Neuronal stem cell (in vitro differentiated cells): Measurements from ENCODE around the gene PHF21A.
"Not testable (repeated sequence)": the region's sequence is repeated elsewhere in the genome, so short reads cannot be mapped to it uniquely, and the experiment has no call there.

Source experiments
- DNase-seq: peaks from one replicate; pipeline ENCODE4 v3.0.0-alpha.2; 2013; ENCODE audit warnings: low spot score
- H2AFZ ChIP-seq: one replicate; pipeline ENCODE4 v1.6.1; 2013; ENCODE audit warnings: mild to moderate bottlenecking, low read length, inconsistent platforms
- H2AK5ac ChIP-seq: 2 replicates; pipeline ENCODE4 v1.6.1; 2013; ENCODE audit warnings: low read depth, mild to moderate bottlenecking, inconsistent platforms, low read length, moderate library complexity, mixed read lengths
- H2BK120ac ChIP-seq: 2 replicates; pipeline ENCODE4 v1.6.1; 2013; ENCODE audit warnings: low read depth, mild to moderate bottlenecking, inconsistent platforms, low read length, moderate library complexity, mixed read lengths
- H2BK12ac ChIP-seq: one replicate; pipeline ENCODE4 v1.6.1; 2013; ENCODE audit warnings: low read length, inconsistent platforms
- H2BK15ac ChIP-seq: 2 replicates; pipeline ENCODE4 v1.6.1; 2013; ENCODE audit warnings: mild to moderate bottlenecking, low read length, inconsistent platforms, mixed read lengths
- H2BK5ac ChIP-seq: one replicate; pipeline ENCODE4 v1.6.1; 2013; ENCODE audit warnings: inconsistent platforms, mild to moderate bottlenecking, low read length, moderate library complexity
- H3K14ac ChIP-seq: one replicate; pipeline ENCODE4 v1.6.1; 2013; ENCODE audit warnings: low read length, inconsistent platforms
- H3K18ac ChIP-seq: 2 replicates; pipeline ENCODE4 v1.6.1; 2013; ENCODE audit warnings: low read length, inconsistent platforms
- H3K23ac ChIP-seq: 2 replicates; pipeline ENCODE4 v1.6.1; 2013; ENCODE audit warnings: low read depth, mild to moderate bottlenecking, mixed read lengths, low read length, inconsistent platforms; ENCODE audit not compliant: poor library complexity
- H3K27ac ChIP-seq: replicated peaks from 3 replicates; pipeline ENCODE4 v1.5.1; 2013; ENCODE audit warnings: low read length, inconsistent platforms
- H3K27me3 ChIP-seq, 3 experiments: 2 replicates each; pipeline ENCODE4 v1.6.1; 2013; ENCODE audit warnings: low read length in 3 of 3, mild to moderate bottlenecking in 2 of 3, inconsistent platforms in 1 of 3, low read depth in 1 of 3, mixed read lengths in 1 of 3, moderate library complexity in 1 of 3; ENCODE audit not compliant: control insufficient read depth in 3 of 3, insufficient read depth in 3 of 3
- H3K36me3 ChIP-seq, 2 donors: replicated peaks in 1 of 2; 2 replicates each; pipeline ENCODE4 v1.6.1; 2013; ENCODE audit warnings: low read length in 2 of 2; ENCODE audit not compliant: control insufficient read depth in 2 of 2, insufficient read depth in 2 of 2
- H3K4ac ChIP-seq: 2 replicates; pipeline ENCODE4 v1.6.1; 2013; ENCODE audit warnings: inconsistent platforms, mild to moderate bottlenecking, low read length, moderate library complexity
- H3K4me1 ChIP-seq, 2 donors: 1 replicate in 1 of 2; 2 replicates in 1 of 2; pipeline ENCODE4 v1.6.1; 2013; ENCODE audit warnings: low read length in 2 of 2, low read depth in 1 of 2; ENCODE audit not compliant: control insufficient read depth in 2 of 2, insufficient read depth in 1 of 2
- H3K4me2 ChIP-seq: one replicate; pipeline ENCODE4 v1.6.1; 2013; ENCODE audit warnings: mild to moderate bottlenecking, low read length, inconsistent platforms; ENCODE audit not compliant: insufficient read depth, poor library complexity, severe bottlenecking
- H3K4me3 ChIP-seq, 2 donors: 2 replicates each; pipeline ENCODE4 v1.5.1; 2013; ENCODE audit warnings: low read length in 2 of 2, mild to moderate bottlenecking in 2 of 2, inconsistent platforms in 1 of 2, moderate library complexity in 1 of 2
- H3K79me1 ChIP-seq: one replicate; pipeline ENCODE4 v1.6.1; 2013; ENCODE audit warnings: low read depth, mild to moderate bottlenecking, inconsistent platforms, low read length, moderate library complexity
- H3K9ac ChIP-seq: one replicate; pipeline ENCODE4 v1.6.1; 2013; ENCODE audit warnings: mild to moderate bottlenecking, low read depth, low read length, inconsistent platforms; ENCODE audit not compliant: poor library complexity
- H3K9me3 ChIP-seq, 2 donors: replicated peaks in 1 of 2; 2 replicates each; pipeline versions ENCODE3 to v1.6.1; 2013; ENCODE audit warnings: low read length in 2 of 2, mild to moderate bottlenecking in 2 of 2, inconsistent platforms in 1 of 2, low read depth in 1 of 2, mixed read lengths in 1 of 2, moderate library complexity in 1 of 2; ENCODE audit not compliant: control insufficient read depth in 2 of 2, insufficient read depth in 1 of 2
- H4K8ac ChIP-seq: one replicate; pipeline ENCODE4 v1.6.1; 2013; ENCODE audit warnings: low read depth, mild to moderate bottlenecking, inconsistent platforms, low read length, moderate library complexity
- H4K91ac ChIP-seq: one replicate; pipeline ENCODE4 v1.6.1; 2013; ENCODE audit warnings: low read length, low read depth, mild to moderate bottlenecking, inconsistent platforms; ENCODE audit not compliant: poor library complexity
- WGBS, 2 donors: extraction: QIAGEN DNeasy Blood & Tissue Kit; methylation state at CpG; one replicate each; pipeline ENCODE4 v1.1.7; 2013; ENCODE audit warnings: missing lambda C conversion rate in 2 of 2, mixed read lengths in 1 of 2; ENCODE audit not compliant: insufficient read length in 2 of 2, insufficient replicate concordance in 1 of 2; ENCODE audit errors: extremely low coverage in 2 of 2; 5-methylcytosine and 5-hydroxymethylcytosine counted together

Gene PHF21A

DNA sequence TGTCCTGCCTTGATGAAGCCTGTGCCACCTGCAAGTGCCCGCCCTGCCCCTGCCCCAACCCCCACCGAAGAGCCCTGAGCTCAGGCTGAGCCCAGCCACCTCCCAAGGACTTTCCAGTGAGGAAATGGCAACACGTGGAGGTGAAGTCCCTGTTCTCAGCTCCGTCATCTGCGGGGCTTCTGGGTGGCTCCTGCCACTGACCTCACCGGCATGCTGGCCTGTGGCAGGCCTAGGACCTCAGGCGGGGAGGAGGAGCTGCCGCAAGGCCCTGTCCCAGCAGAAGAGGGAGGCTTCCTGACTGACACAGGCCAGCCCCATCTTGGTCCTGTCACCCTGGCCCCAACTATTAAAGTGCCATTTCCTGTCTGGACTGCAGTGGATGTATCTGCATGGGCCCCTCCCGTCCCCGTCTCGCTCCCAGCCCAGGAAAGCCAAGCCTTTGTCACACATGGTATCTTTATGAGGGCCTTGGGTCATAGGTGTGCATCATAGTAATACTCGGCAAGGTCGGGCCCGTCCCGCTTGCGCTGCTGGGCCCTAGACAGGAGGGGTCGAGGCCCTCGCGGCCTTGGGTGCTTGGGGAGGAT is 215.1 kb downstream of the PHF21A start:
- no CpG with 5 or more reads among the region's 19 CpGs for WGBS, 2 donors
- no peak overlapping the region for H2BK120ac ChIP-seq
- peak overlapping the region; percentile 47 for H3K14ac ChIP-seq
- H4K91ac ChIP-seq, result no peak overlapping the region
- H2AFZ ChIP-seq, result no peak overlapping the region
- no peak overlapping the region for H4K8ac ChIP-seq
- no peak overlapping the region for H3K4me3 ChIP-seq
- H3K27me3 ChIP-seq, result peaks cover 0 to under 1% (median 0%) of the 10 kb centered on the region in 3 experiments
- no peak overlapping the region for H3K27ac ChIP-seq
- H2BK12ac ChIP-seq, result no peak overlapping the region
- peaks cover 5 to 6% of the 10 kb centered on the region in 2 donors for H3K4me1 ChIP-seq
- no peak for DNase-seq
- H2BK15ac ChIP-seq, result no peak overlapping the region
- H3K23ac ChIP-seq, result peak overlapping the region; percentile 43
- H3K79me1 ChIP-seq, result no peaks in the 10 kb centered on the region
- no peak overlapping the region for H2BK5ac ChIP-seq
- no peak overlapping the region for H3K4ac ChIP-seq
- H3K36me3 ChIP-seq, result peaks cover 15 to 48% of the 10 kb centered on the region in 2 donors
- H3K9ac ChIP-seq, result no peak overlapping the region
- no peak overlapping the region for H3K18ac ChIP-seq
- H3K4me2 ChIP-seq, result no peak overlapping the region
- H2AK5ac ChIP-seq, result peak overlapping the region; percentile 56
- no peaks in the 10 kb centered on the region for H3K9me3 ChIP-seq

- H2AFZ ChIP-seq, H3K9ac ChIP-seq, H3K4me3 ChIP-seq, H4K91ac ChIP-seq, H3K4ac ChIP-seq, H2BK12ac ChIP-seq, H3K79me1 ChIP-seq, DNase-seq, H3K18ac ChIP-seq, H2AK5ac ChIP-seq, H3K27me3 ChIP-seq, H3K14ac ChIP-seq, H3K27ac ChIP-seq, H4K8ac ChIP-seq, H2BK5ac ChIP-seq, H3K4me2 ChIP-seq, H2BK15ac ChIP-seq, H3K23ac ChIP-seq, H2BK120ac ChIP-seq, H3K9me3 ChIP-seq: not testable (repeated sequence)
- WGBS, 2 donors, result no CpG with 5 or more reads among the region's 6 CpGs
- Histone ChIP-seq H3K4me1 (peaks cover 10 to 11% of the 10 kb centered on the region in 2 donors), H3K36me3 (peaks cover 15 to 42% of the 10 kb centered on the region in 2 donors)
Measured at GRCh38 chr11:45905576-45905975, 215.7 kb downstream of the PHF21A start.

DNA sequence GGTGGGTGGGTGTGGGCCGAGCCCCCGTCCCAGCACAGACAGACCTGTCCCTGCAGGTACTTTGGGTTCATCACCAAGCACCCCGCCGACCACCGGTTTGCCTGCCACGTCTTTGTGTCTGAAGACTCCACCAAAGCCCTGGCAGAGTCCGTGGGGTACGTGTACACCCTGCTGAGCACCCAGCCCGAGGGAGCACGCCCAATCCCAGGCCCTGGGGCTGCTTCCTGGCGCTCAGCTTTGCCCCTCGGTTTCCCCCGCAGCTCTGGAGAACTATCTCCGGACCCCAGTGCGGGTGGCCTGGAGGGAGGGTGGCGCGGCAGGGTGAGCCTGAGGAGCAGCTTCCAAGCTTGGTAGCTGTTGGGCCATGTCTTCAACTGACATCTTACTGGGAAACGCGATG is 216.2 kb downstream of the PHF21A start:
- no peak for DNase-seq
- Histone ChIP-seq H3K23ac (no peak overlapping the region), H2BK12ac (no peak overlapping the region), H3K79me1 (peaks cover 3% of the 10 kb centered on the region), H4K8ac (no peak overlapping the region), H4K91ac (no peak overlapping the region), H2BK120ac (no peak overlapping the region), H3K18ac (no peak overlapping the region), H3K9ac (no peak overlapping the region), H3K27me3 (peaks cover 0 to 7% (median 0%) of the 10 kb centered on the region in 3 experiments), H3K36me3 (peaks cover 15 to 39% of the 10 kb centered on the region in 2 donors), H3K14ac (no peak overlapping the region), H3K4me2 (no peak overlapping the region), H2BK5ac (no peak overlapping the region), H3K4me3 (no peak overlapping the region), H3K9me3 (no peaks in the 10 kb centered on the region), H3K4ac (no peak overlapping the region), H2AFZ (no peak overlapping the region), H3K4me1 (peaks cover 11 to 13% of the 10 kb centered on the region in 2 donors), H3K27ac (no peak overlapping the region), H2BK15ac (no peak overlapping the region), H2AK5ac (no peak overlapping the region)
- WGBS, 2 donors, result no CpG with 5 or more reads among the region's 19 CpGs

DNA sequence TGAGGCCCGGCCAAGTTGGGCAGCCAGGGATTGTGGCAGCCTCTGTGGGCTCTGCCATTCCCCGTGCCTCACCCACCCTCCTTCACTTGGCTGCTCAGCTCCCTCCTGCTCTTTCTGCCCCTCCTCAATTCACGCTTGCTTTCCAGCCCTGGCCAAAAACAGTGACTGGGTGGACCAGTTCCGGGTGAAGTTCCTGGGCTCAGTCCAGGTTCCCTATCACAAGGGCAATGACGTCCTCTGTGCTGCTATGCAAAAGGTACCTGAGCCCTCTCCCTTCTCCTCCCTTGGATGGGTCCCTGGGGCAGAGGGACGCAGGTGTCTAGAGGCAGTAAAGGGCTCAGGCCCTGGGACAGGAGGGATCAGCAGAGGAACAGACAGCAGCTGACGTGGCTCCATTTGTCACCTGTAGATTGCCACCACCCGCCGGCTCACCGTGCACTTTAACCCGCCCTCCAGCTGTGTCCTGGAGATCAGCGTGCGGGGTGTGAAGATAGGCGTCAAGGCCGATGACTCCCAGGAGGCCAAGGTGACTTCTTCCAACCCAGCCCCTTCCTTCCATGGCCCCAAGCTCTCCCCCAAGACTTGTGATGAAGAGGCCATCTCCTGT is 216.8 kb downstream of the PHF21A start:
- H3K23ac ChIP-seq, result no peak overlapping the region
- no peak overlapping the region for H2BK12ac ChIP-seq
- H2BK5ac ChIP-seq, result no peak overlapping the region
- H3K18ac ChIP-seq, result no peak overlapping the region
- H3K27ac ChIP-seq, result no peak overlapping the region
- DNase-seq, result no peak
- no peak overlapping the region for H3K4me2 ChIP-seq
- no peaks in the 10 kb centered on the region for H3K9me3 ChIP-seq
- H3K4ac ChIP-seq, result no peak overlapping the region
- H3K4me1 ChIP-seq, result peaks cover 11 to 13% of the 10 kb centered on the region in 2 donors
- no peak overlapping the region for H2AFZ ChIP-seq
- no CpG with 5 or more reads among the region's 15 CpGs for WGBS, 2 donors
- H2BK120ac ChIP-seq, result no peak overlapping the region
- H3K4me3 ChIP-seq, result no peak overlapping the region
- no peak overlapping the region for H3K14ac ChIP-seq
- H4K91ac ChIP-seq, result no peak overlapping the region
- no peak overlapping the region for H3K9ac ChIP-seq
- peaks cover 0 to 7% (median 0%) of the 10 kb centered on the region in 3 experiments for H3K27me3 ChIP-seq
- H2AK5ac ChIP-seq, result no peak overlapping the region
- no peak overlapping the region for H2BK15ac ChIP-seq
- H3K79me1 ChIP-seq, result peaks cover 3% of the 10 kb centered on the region
- H4K8ac ChIP-seq, result no peak overlapping the region
- peaks cover 15 to 32% of the 10 kb centered on the region in 2 donors for H3K36me3 ChIP-seq
